ENCODE results near the gene EIF5A2. TPM values are rescaled to one million over a fixed set of nuclear protein-coding genes. Genes with fewer than 3 reads are reported as not detected.
"Not testable (repeated sequence)": the region's sequence is repeated elsewhere in the genome, so short reads cannot be mapped to it uniquely, and the experiment has no call there.

EIF5A2 gene
- total RNA-seq, 2 donors from 2014 or later, result 8.4 to 14.5 TPM

- no peaks in the 10 kb centered on the region for H3K9me3 ChIP-seq (ENCODE audit: control insufficient read depth, low read length, poor library complexity, severe bottlenecking)
- no peak for DNase-seq
- no peaks in the 10 kb centered on the region for H3K36me3 Mint-ChIP-seq (ENCODE audit: low read depth)
These were observed 2.6 kb upstream of the EIF5A2 start for GRCh38 chr3:170911051-170911450.

GRCh38 chr3:170910542-170910941 is 2.1 kb upstream of the EIF5A2 start:
- Mint-ChIP-seq H3K4me1 (peaks cover 5% of the 10 kb centered on the region), H3K27me3 (no peaks in the 10 kb centered on the region), H3K36me3 (ENCODE audit: low read depth) (no peaks in the 10 kb centered on the region), H3K4me3 (no peak overlapping the region), H3K27ac (no peak overlapping the region)
- no peaks in the 10 kb centered on the region for H3K9me3 ChIP-seq (ENCODE audit: control insufficient read depth, low read length, poor library complexity, severe bottlenecking)
- DNase-seq (no peak), ATAC-seq (no peak)

More at GRCh38 chr3:170911051-170911450, 2.6 kb upstream of the EIF5A2 start:
- Mint-ChIP-seq H3K4me3 (no peak overlapping the region), H3K27me3 (no peaks in the 10 kb centered on the region), H3K4me1 (peaks cover 2% of the 10 kb centered on the region), H3K27ac (no peak overlapping the region)
- ATAC-seq, result no peak

- DNase-seq, result no peak
- no peak overlapping the region for H3K4me3 Mint-ChIP-seq
- H3K27ac Mint-ChIP-seq, result peak overlapping the region; percentile 89
These were observed 879 bp upstream of the EIF5A2 start for GRCh38 chr3:170909129-170909903.

GRCh38 chr3:170907637-170908234 is 701 bp downstream of the EIF5A2 start:
- H3K27me3 Mint-ChIP-seq, result no peaks in the 10 kb centered on the region
- no peaks in the 10 kb centered on the region for H3K36me3 Mint-ChIP-seq (ENCODE audit: low read depth)
- ATAC-seq (no peak), DNase-seq (no peak)
- no peaks in the 10 kb centered on the region for H3K9me3 ChIP-seq (ENCODE audit: control insufficient read depth, low read length, poor library complexity, severe bottlenecking)
- H3K4me1 Mint-ChIP-seq, result peaks cover 5% of the 10 kb centered on the region
- H3K27ac Mint-ChIP-seq, result peak overlapping the region; percentile 89
- H3K4me3 Mint-ChIP-seq, result peak overlapping the region; percentile 95

More at GRCh38 chr3:170909129-170909903, 879 bp upstream of the EIF5A2 start:
- H3K36me3 Mint-ChIP-seq (ENCODE audit: low read depth), result no peaks in the 10 kb centered on the region
- peaks cover 5% of the 10 kb centered on the region for H3K4me1 Mint-ChIP-seq
- no peak for ATAC-seq
- H3K9me3 ChIP-seq (ENCODE audit: control insufficient read depth, low read length, poor library complexity, severe bottlenecking), result no peaks in the 10 kb centered on the region
- H3K27me3 Mint-ChIP-seq, result no peaks in the 10 kb centered on the region

- ATAC-seq, result no peak
- no peaks in the 10 kb centered on the region for H3K9me3 ChIP-seq (ENCODE audit: control insufficient read depth, low read length, poor library complexity, severe bottlenecking)
- no peaks in the 10 kb centered on the region for H3K27me3 Mint-ChIP-seq
- no peak overlapping the region for H3K4me3 Mint-ChIP-seq
- DNase-seq, result no peak
- H3K4me1 Mint-ChIP-seq, result peaks cover 5% of the 10 kb centered on the region
- H3K36me3 Mint-ChIP-seq (ENCODE audit: low read depth), result peaks cover 2% of the 10 kb centered on the region
- H3K27ac Mint-ChIP-seq, result no peak overlapping the region
These were observed 2.6 kb downstream of the EIF5A2 start for GRCh38 chr3:170905862-170906261.

- DNase-seq, result no peak
- no peak for ATAC-seq
- H3K9me3 ChIP-seq (ENCODE audit: control insufficient read depth, low read length, poor library complexity, severe bottlenecking), result no peaks in the 10 kb centered on the region
- Mint-ChIP-seq H3K4me3 (no peak overlapping the region), H3K36me3 (ENCODE audit: low read depth) (peaks cover 6% of the 10 kb centered on the region), H3K27ac (no peak overlapping the region), H3K4me1 (peaks cover 3% of the 10 kb centered on the region), H3K27me3 (no peaks in the 10 kb centered on the region)
These were observed 5.3 kb downstream of the EIF5A2 start for GRCh38 chr3:170903123-170903522.

GRCh38 chr3:170899455-170899854 is 9.0 kb downstream of the EIF5A2 start:
- no peak for ATAC-seq
- Mint-ChIP-seq H3K27me3 (no peaks in the 10 kb centered on the region), H3K36me3 (ENCODE audit: low read depth) (peaks cover 11% of the 10 kb centered on the region), H3K4me1 (no peaks in the 10 kb centered on the region), H3K27ac (no peak overlapping the region), H3K4me3 (no peak overlapping the region)
- no peak for DNase-seq
- no peaks in the 10 kb centered on the region for H3K9me3 ChIP-seq (ENCODE audit: control insufficient read depth, low read length, poor library complexity, severe bottlenecking)

GRCh38 chr3:170897978-170898377 is 10.5 kb downstream of the EIF5A2 start:
- peaks cover 11% of the 10 kb centered on the region for H3K36me3 Mint-ChIP-seq (ENCODE audit: low read depth)
- H3K27ac Mint-ChIP-seq, result no peak overlapping the region
- H3K27me3 Mint-ChIP-seq, result no peaks in the 10 kb centered on the region
- H3K4me1 Mint-ChIP-seq, result no peaks in the 10 kb centered on the region
- no peaks in the 10 kb centered on the region for H3K9me3 ChIP-seq (ENCODE audit: control insufficient read depth, low read length, poor library complexity, severe bottlenecking)
- H3K4me3 Mint-ChIP-seq, result no peak overlapping the region
- no peak for DNase-seq
- no peak for ATAC-seq

- peaks cover 11% of the 10 kb centered on the region for H3K36me3 Mint-ChIP-seq (ENCODE audit: low read depth)
- not testable (repeated sequence) for H3K4me1 Mint-ChIP-seq; H3K4me3 Mint-ChIP-seq; H3K27ac Mint-ChIP-seq; ATAC-seq; DNase-seq; H3K27me3 Mint-ChIP-seq; H3K9me3 ChIP-seq (ENCODE audit: control insufficient read depth, low read length, poor library complexity, severe bottlenecking)
These were observed 11.2 kb downstream of the EIF5A2 start for GRCh38 chr3:170897199-170897598.

- Mint-ChIP-seq H3K27ac (no peak overlapping the region), H3K4me1 (no peaks in the 10 kb centered on the region), H3K27me3 (no peaks in the 10 kb centered on the region), H3K4me3 (no peak overlapping the region), H3K36me3 (ENCODE audit: low read depth) (peaks cover 9% of the 10 kb centered on the region)
- H3K9me3 ChIP-seq (ENCODE audit: control insufficient read depth, low read length, poor library complexity, severe bottlenecking), result no peaks in the 10 kb centered on the region
- no peak for DNase-seq
- ATAC-seq, result no peak
These were observed 11.7 kb downstream of the EIF5A2 start for GRCh38 chr3:170896781-170897180.

GRCh38 chr3:170896333-170896732 is 12.1 kb downstream of the EIF5A2 start:
- ATAC-seq; H3K9me3 ChIP-seq (ENCODE audit: control insufficient read depth, low read length, poor library complexity, severe bottlenecking); DNase-seq; H3K27ac Mint-ChIP-seq; H3K4me1 Mint-ChIP-seq; H3K36me3 Mint-ChIP-seq (ENCODE audit: low read depth); H3K27me3 Mint-ChIP-seq; H3K4me3 Mint-ChIP-seq: not testable (repeated sequence)

GRCh38 chr3:170893895-170894294 is 14.5 kb downstream of the EIF5A2 start:
- no peak overlapping the region for H3K4me3 Mint-ChIP-seq
- no peaks in the 10 kb centered on the region for H3K9me3 ChIP-seq (ENCODE audit: control insufficient read depth, low read length, poor library complexity, severe bottlenecking)
- no peaks in the 10 kb centered on the region for H3K4me1 Mint-ChIP-seq
- peaks cover 5% of the 10 kb centered on the region for H3K36me3 Mint-ChIP-seq (ENCODE audit: low read depth)
- no peak overlapping the region for H3K27ac Mint-ChIP-seq
- no peak for ATAC-seq
- H3K27me3 Mint-ChIP-seq, result no peaks in the 10 kb centered on the region
- no peak for DNase-seq

- ATAC-seq, result no peak
- no peaks in the 10 kb centered on the region for H3K4me1 Mint-ChIP-seq
- H3K27ac Mint-ChIP-seq, result no peak overlapping the region
These were observed 18.8 kb downstream of the EIF5A2 start for GRCh38 chr3:170889630-170890029.

GRCh38 chr3:170889132-170889531 is 19.3 kb downstream of the EIF5A2 start:
- Mint-ChIP-seq H3K4me1 (no peaks in the 10 kb centered on the region), H3K27ac (no peak overlapping the region), H3K27me3 (peaks cover 9% of the 10 kb centered on the region), H3K36me3 (ENCODE audit: low read depth) (no peaks in the 10 kb centered on the region), H3K4me3 (no peak overlapping the region)
- DNase-seq (no peak), ATAC-seq (no peak)
- no peaks in the 10 kb centered on the region for H3K9me3 ChIP-seq (ENCODE audit: control insufficient read depth, low read length, poor library complexity, severe bottlenecking)

More at GRCh38 chr3:170889630-170890029, 18.8 kb downstream of the EIF5A2 start:
- Mint-ChIP-seq H3K36me3 (ENCODE audit: low read depth) (no peaks in the 10 kb centered on the region), H3K4me3 (no peak overlapping the region), H3K27me3 (peaks cover 9% of the 10 kb centered on the region)
- no peak for DNase-seq
- H3K9me3 ChIP-seq (ENCODE audit: control insufficient read depth, low read length, poor library complexity, severe bottlenecking), result no peaks in the 10 kb centered on the region
